22Rv1 (cell line): ENCODE measurements around the gene DCAF8L2.

Source experiments
- ZFX ChIP-seq: fragments of 450-650 bp; IDR thresholded peaks from 2 replicates; pipeline ENCODE4 v1.6.1; 2017; ENCODE audit warnings: antibody characterized with exemption, borderline replicate concordance
- TF ChIP-seq, protein P1 (sequence below): fragments of 450-650 bp; IDR thresholded peaks from 2 replicates; pipeline ENCODE4 v1.5.1; 2017; ENCODE audit warnings: mild to moderate bottlenecking

DNA sequence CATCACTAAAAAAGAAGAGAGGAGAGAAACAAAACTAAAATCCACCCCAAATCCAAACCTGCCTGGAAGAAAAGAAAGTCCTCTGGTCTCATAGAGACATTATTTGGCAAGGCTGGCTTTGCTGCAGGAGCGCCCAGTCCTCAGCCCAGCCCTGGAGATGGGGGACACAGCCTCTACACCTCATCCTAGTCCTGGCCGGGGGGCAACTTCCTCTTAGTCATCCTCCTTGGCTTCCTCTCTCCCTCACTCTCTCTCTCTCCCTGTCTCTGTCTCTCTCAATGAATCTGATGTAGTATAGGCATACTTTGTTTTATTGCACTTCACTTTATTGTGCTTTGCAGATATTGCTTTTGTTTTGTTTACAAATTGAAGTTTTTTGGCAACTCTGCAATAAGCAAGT, 161.8 kb downstream of the DCAF8L2 start:
- TF ChIP-seq, protein P1, sequence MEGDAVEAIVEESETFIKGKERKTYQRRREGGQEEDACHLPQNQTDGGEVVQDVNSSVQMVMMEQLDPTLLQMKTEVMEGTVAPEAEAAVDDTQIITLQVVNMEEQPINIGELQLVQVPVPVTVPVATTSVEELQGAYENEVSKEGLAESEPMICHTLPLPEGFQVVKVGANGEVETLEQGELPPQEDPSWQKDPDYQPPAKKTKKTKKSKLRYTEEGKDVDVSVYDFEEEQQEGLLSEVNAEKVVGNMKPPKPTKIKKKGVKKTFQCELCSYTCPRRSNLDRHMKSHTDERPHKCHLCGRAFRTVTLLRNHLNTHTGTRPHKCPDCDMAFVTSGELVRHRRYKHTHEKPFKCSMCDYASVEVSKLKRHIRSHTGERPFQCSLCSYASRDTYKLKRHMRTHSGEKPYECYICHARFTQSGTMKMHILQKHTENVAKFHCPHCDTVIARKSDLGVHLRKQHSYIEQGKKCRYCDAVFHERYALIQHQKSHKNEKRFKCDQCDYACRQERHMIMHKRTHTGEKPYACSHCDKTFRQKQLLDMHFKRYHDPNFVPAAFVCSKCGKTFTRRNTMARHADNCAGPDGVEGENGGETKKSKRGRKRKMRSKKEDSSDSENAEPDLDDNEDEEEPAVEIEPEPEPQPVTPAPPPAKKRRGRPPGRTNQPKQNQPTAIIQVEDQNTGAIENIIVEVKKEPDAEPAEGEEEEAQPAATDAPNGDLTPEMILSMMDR: no peak
- no peak for TF ChIP-seq ZFX
